Stimulated activated CD4-positive, alpha-beta T cell treated with anti-CD3 and anti-CD28 coated beads, Interleukin-4, amount 100 ng/mL, for 24 hours (primary cell): ENCODE measurements around the gene PRKCB.
"Not testable (repeated sequence)": the region's sequence is repeated elsewhere in the genome, so short reads cannot be mapped to it uniquely, and the experiment has no call there.

Experiments used
- DNase-seq: peaks from one replicate; pipeline ENCODE4 v3.0.0-alpha.2; 2020

Gene PRKCB

DNA sequence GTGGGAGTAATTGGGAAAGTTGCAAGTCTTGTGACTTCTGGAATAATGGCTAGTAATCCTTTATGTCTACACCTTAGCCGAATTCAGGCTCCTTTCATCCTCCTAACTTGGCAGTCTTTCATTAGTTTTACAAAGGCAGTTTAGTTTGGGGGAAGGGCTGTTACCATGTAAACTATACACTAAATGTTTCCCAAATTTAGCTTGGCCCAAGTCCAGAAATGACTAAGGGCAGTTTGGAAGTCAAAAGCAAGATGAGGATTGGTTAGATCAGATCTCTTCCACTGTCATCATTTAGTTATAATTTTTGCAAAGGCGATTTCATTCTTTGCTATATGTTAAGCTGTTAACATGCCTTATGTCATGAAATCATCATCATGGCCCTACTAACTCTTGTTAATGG lies 304.9 kb downstream of the PRKCB start:
- DNase-seq = no peak

DNA sequence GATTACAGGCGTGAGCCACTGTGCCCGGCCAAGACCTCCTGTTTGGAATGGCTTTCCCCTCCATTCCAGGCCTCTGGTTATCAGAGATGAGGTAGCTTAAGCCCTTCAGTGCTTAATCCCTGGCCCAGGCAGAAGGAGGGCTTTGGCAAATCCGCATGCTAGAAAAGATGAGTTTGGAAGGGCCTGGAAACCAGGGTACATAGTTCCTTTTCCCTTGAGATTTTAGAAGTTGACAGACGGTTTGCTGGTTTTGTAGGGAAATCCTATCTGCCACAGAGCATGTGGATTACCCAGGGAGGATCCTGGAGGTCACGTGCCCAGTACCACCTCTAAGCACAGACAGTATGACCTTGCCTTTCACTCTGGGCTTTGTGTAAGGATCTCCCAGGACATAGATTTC lies 305.7 kb downstream of the PRKCB start:
- DNase-seq = no peak

DNA sequence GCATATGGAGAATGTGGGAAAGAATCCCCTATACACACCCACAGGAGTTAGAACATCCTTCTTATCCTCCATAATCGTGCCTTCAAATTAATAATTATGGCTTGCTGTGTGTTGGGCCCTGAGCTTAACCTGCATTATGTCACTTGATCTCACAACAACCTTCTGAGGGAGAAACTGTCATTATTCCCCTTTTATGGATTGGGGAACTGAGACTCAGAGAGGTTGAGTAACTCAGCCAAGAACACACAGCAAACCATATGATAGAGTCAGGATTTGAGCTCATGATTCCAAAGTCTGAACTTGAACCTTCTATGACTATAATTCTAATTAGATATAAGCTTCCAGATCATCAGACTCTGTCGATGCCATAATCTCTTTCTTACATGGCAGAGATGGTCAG lies 306.1 kb downstream of the PRKCB start:
- no peak for DNase-seq

DNA sequence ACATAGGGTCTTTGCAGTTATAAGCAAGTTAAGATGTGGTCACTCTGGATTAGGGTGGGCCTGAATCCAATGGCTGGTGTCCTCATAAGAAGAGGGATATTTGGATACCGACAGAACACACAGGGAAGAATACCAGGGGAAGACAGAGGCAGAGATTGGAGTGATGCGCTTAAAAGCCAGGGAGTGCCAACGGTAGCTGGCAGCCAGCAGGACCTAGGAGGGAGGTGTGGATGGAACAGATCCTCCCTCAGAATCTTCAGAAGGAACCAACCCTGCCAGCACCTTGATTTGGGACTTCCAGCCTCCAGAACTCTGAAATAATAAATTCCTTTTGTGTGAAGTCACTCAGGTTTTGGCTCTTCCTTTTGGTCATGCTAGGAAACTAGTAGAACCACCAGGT lies 310.1 kb downstream of the PRKCB start:
- DNase-seq = no peak

DNA sequence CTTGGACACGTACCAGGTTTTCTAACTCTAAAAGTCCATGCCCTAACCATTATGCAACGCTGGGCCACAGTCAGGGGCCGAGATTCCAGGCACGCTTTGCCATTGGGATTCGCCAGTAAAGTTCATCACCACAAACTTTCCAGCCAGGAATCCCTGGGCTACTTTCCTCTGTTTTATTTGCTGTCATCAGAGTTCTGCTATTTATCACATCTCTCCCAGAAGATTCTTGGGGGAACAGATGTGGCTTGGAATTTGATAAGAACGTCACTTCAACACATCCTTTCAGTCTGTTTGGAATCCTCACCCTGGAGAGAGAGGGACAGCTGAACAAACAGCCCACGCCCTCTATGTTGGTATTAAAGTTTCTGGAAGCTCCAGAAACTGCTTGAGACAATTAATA lies 310.7 kb downstream of the PRKCB start:
- DNase-seq = no peak

DNA sequence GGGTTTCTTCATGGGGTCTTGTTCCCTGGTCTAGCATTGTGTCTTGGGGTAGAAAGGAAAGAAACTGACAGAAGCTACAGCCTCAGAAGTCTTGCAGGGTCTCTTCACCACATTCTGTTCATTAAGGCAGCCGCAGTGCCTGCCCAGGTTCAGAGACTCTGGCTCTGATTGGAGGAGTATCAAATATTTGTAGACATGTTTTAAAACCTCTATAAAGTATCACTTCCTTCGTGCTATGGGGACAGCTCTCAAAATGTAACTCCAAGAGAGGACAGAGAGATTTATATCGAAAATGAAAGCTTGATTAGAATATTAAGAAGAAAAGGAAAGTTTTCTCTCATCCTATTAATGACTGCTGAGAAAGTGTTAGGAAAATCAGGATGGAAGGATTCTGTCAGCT lies 313.3 kb downstream of the PRKCB start:
- DNase-seq = no peak

DNA sequence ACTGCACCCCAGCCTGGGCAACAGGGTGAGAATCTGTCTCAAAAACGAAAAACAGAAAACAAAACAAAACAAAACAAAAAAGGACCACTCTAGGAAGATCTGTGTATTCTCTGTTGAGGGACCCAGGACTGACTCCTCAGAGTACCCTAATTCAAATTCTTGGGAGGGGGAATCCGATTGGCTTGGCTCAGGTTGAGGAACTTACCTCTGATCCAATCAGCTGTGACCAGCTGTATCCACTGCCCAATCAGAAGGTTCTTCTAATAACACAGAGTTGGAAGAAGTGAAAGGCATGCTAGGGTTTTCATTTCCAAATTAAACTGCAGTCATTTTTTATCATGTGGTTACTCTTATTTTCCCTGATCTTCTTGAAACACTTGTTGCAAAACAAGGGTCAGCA lies 314.5 kb downstream of the PRKCB start:
- DNase-seq = no peak

DNA sequence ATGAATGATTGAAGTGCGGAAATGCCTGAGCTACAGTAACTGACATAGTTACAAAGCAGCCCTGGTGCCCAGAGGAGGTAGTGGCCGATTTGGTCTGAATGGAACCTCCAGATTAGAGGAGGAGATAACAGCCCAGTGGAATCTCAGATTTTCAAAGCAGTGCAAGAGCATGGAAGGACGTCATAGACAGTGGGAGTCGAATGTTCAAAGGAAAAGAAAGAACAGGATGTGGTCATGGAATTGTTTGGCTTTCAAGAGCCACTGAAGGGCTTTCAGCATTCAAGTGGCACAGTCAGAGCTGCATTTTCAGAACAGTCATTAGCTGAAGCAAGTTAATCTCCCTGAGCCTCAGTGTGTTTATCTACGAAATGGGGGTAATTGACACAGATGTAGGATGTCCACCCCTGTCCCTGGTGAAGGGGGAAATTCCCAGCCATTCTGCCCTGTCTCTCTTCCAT lies 315.7 kb downstream of the PRKCB start:
- peak; percentile 6 for DNase-seq

DNA sequence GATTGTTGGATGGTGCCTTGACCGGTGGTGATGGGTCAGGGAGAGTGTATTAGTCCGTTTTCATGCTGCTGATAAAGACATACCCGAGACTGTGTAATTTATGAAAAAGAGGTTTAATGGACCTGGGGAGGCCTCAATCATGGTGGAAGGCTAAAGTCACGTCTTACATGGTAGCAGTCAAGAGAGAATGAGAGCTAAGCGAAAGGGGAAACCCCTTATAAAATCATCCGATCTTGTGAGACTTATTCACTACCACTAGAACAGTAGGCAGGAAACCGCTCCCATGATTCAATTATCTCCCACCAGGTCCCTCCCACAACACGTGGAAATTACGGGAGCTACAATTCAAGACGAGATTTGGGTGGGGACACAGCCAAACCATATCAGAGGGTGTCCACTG lies 316.3 kb downstream of the PRKCB start:
- DNase-seq = not testable (repeated sequence)

DNA sequence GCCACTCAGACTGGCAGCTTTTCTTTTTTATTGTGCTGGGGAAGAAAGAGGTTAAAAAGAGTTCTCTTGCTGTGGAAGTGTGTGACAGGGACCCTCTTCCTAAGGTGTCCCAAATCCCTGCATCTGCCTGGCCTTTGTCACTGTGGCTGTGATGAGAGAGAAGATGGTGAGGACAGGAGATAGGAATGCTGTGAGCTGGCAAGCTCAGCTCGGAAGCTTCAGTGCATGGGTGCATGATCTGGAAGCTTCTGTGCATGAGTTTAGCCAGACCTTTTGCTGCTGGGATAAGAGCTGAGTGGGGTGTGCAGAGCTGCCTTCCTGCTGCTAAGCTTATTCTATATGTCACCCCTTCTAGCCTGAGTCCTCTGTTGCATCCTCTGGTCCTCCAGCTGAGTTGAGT lies 317.0 kb downstream of the PRKCB start:
- DNase-seq = no peak

DNA sequence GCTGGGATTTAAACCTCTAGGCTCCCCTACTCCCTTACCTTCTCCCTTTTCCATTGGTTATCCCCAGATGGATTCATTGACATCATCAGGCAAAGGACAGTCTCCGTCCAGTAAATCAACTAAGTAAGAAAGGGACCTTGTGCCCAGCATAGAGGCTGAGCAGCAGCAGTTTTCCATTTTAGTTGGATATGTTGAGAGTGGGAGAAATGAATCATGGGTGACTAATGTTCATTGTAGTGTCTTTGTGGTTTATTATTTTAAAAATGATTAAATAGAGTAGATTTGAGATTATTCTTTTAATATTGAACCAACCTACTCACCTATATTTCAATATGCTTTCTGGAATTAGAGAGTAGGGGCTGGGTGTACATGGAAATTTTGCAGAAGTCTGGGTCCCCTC lies 321.0 kb downstream of the PRKCB start:
- no peak for DNase-seq

DNA sequence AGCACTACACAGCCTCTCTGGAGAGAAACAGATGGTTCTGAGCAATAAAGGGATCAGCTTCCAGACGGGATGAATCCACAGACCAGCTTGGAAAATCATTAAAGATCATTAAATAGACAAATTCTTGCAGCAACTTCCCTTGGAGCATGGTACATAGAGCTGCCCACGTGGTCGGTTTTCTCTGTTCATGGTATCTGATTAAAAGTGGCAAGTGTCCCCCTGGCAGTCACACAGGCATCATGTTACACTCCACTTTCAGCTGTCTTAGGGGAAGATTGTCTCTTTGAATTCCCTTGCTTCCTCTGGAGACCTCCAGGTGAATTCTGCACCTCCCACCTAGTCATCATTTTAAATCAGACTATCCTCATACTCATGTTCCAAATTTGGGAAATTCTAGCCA lies 328.2 kb downstream of the PRKCB start:
- DNase-seq = no peak

DNA sequence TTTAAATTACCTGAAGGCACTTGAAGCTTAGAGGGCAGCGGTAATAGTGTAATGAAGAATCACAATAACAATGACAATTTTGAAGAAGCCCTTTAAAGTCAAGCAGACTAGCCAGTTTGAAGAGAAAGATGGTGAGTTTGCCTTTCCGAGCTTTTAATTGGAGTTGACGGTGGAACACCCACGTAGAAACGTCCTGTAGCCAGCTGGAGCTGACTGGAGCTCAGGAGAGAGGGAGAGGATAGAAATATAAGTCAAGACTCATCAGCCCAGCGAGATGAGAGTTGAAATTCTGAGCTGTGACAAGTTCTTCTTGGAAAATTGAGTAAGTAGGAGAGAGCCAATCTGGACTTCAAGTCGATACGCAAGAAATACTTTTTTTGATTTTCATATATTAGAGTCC lies 328.6 kb downstream of the PRKCB start:
- no peak for DNase-seq

DNA sequence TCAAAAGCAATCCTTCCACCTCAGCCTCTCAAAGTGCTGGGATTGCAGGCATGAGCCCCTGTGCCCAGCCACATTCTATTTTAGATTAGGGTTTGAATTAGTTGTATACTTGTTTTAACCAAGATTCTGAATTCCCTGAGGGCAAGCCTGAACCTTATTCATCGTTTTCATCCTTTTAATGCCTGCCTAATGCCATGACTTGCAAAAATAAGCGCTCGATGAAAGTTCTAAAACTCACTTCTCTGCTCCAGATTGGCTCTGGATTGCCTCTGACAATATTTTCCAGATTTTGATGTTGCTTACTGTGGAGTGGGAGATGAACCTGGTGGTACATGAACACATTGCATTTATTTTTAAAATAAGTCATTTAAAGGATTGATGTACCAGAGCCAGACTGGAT lies 329.5 kb downstream of the PRKCB start:
- DNase-seq = no peak

DNA sequence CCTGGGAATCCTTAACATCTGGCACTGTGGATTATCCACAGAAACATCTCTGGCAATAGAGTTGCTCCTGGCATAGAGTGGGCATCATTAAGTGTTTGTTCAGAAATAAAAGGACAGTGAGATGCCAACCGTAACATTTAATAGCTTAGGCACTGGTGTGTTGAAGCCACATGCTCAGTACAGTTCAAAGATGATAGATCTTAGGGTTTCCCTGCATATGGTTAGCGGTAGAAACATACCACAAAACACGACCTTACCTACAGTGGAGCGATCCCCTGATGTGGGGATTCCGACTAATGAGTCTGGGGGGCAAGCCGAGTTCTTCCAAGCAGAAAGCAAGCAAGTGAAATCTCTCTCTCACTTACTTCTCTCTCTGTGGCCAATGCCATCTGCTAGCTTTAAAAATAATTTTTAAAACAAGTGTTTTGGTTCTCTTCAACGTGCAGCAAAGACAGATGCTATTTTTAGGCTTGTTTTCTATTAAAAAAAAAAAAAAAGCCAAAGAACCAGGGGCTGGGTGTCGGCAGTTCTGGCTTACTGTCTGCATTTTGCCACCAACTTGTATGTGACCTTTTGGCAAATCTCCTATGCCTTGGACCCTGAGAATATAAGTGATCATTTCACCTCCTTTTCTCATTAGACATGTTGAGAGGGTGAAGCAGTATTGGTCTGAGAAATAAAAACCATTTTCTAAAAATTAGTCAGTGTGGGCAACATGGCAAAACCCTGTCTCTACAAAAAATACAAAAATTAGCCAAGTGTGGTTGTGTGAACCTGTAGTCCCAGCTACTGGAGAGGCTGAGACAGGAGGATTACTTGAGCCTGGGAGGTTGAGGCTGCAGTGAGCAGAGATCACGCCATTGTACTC lies 331.1 kb downstream of the PRKCB start:
- no peak for DNase-seq

DNA sequence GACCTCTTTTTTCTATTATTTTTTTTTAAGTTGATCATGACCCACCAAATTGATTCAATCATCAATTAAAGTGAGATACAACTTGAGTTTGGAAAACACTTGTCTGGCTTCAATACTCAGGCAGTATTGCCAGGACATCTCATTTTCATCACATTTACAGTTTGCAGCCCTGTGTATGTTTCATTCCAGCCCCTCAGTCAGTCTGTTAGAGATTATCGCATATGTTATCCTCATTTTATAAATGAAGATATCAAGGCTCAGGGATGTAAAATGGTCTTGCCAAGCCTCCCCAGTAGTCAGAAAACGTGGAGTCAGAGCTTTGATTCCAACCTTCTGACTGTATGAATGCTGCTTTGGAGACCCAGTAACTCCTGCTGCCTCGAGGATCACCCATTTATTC lies 333.1 kb downstream of the PRKCB start:
- no peak for DNase-seq

DNA sequence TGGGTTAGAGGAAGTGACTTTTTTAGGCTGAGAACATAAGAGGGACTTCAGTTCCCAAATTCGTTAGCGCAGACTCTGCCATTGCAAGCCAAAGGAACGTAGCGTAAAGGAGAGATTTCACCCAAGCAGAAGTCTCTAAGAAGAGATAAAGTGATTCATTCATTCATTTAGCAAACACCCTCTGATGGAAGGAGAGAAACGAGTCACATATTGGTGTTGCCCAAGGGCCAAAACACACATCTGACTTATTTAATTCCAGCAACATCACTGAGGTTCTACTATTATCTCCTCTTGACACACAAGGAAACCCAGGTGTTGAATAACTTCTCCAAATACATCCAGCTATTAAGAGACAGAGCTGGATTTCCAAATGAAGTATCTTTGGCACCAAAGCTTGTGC lies 334.6 kb downstream of the PRKCB start:
- no peak for DNase-seq

DNA sequence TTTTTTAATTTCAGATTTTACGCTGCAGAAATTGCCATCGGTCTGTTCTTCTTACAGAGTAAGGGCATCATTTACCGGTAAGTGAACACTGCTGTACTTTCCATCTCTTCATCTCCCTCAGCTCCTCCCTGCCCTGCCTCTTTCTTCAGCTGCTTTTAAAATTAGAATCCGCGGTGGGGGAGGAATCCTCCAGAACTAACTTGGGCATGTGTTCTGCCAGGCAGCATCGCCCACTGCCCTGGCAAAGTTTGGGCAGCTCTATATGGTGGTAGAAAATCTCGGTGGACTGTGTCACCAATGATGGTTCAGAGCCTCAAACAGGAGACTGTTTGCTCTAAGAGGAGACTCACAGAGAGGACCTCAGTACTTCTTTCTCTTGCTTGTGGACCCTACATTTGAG lies 338.7 kb downstream of the PRKCB start:
- DNase-seq = no peak

DNA sequence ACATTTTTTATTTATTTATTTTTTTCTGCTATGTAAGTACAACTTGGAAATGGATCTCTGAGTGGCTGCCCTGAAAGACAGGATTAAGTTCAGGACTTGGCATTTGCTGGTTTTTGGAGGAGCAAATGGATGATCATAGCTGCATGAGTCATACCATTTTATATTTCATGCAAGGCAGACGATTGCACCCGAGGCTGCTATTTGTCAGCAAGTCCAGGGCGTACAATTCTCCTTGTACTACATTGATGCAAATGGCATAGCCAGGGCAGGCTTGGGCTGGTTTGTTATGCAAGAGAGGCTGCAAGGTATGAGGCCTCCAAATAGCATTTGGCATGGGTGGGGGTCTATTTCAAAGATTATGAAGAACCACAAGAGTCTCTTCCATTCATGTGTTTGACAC lies 339.2 kb downstream of the PRKCB start:
- DNase-seq = no peak

DNA sequence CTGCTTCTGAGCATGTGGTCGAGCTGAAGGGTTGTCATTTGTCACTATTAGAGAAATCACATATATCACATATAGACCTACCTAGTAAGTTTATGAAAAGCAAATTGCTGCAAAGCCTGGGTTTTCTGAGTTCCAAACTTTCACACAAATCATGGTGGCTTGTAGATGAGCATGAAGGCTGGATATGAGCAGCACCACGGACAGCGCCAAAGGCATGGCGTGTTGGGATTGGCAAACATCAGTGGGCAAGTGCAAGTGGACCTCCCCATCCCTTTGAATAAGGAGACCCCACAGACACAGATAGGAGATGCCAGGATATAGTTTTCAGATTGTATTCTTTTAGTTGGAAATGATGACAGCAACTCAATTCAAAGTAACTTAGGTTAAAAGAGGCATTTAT lies 342.7 kb downstream of the PRKCB start:
- no peak for DNase-seq

DNA sequence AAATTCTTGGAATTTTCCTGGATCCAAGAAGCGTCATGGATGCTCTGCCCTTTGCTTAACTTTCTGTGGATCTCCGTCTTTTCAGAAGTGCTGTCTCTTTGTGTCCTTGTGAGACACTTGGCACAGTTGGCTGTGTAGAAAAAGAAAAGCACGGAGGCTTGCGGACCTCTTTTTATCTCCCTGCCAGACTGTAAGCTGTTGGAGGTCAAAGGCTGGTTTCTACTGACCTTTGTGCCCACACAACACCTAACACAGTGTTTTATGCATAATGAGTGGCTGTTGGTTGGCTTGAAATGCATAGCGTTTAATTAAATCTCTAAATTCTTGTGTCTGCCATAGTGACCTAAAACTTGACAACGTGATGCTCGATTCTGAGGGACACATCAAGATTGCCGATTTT lies 344.7 kb downstream of the PRKCB start:
- no peak for DNase-seq

DNA sequence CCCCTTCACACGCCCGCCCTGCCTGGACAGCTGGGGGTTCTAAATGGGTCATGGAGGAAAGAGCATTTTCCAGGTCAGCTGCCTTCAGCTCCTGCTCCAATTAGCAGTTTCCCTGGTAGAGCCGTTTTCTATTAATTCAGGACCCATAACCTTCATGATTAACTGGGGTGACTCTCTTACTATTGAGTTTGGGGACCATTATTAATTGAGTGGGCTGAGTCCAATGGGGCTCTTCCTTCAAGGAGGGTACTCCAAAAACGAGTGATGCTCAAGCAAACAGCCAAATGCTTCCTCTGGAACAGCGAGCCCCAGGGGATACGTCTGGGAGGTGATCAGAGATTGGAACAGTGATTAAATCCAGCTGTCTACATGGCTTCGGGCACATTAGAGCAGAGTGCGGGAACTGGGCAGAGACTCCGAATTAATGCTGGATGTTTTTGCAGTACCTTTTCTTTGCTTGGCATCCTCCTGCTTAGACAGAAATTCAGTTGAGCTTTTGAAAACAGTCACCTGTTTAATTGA lies 352.3 kb downstream of the PRKCB start:
- no peak for DNase-seq

DNA sequence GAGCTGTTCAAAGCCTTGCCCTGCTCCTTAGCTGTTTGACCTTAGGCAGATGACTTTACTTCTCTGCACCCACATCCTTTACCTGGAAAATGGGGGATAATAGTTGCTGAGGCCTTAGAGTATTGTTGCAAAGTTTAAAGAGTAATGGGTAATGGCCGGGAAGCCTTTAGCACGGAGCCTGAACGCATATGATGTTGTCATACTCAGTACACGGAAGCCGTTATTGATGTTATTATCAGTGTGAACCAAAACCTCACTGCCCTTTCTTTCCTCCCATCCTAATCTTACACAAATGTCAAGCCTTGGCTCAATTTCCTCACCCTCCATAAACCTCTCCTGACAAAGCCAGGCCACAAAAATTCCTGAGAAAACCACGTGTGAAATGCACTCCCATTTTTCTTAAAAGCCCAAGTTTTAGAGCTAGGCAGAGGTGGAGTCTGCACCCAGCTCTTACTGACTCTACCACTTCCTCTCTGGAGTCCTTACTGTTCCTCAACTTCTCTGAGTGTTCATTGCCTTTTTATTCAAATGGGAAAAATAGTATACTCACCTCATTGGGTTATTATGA lies 353.1 kb downstream of the PRKCB start:
- DNase-seq = no peak

DNA sequence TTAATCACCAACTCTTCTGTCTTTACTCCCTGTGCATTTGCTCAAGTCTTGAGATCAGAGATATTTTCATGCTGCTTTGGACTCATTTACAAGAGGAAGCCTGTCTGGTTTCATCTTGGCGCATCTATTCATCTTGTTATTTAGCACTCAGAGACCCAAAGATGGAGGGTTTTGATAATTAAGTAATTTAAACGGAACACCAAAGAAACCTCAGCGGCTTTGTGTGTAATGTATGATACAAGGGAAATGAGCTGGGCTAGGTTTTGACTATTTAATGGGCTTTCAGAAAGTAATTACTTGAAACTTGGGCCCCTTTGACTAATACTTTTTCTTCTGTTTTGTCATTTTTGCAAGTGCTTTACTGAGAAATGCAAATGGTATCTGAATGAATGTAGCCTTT lies 354.2 kb downstream of the PRKCB start:
- peak; percentile 15 for DNase-seq
